Chondrocyte (in vitro differentiated cells): ENCODE results near the gene SLC5A9. TPM values are rescaled to one million over a fixed set of nuclear protein-coding genes. Genes with fewer than 3 reads are reported as not detected.
A peak's percentile ranks its signal among the peaks of the same experiment; 100 is the strongest.

ENCODE experiments used
- DNase-seq: peaks from one replicate; pipeline ENCODE4 v3.0.0; 2021; ENCODE audit warnings: mixed read lengths, low spot score
- H3K27ac Mint-ChIP-seq: one replicate; pipeline ENCODE4 v1.8.0; 2021; ENCODE audit warnings: mild to moderate bottlenecking, moderate library complexity, mixed read lengths; ENCODE audit not compliant: unreplicated experiment
- H3K27me3 Mint-ChIP-seq: 2 replicates; pipeline ENCODE4 v1.8.0; 2021; ENCODE audit warnings: low read depth, mixed read lengths
- H3K36me3 Mint-ChIP-seq: 2 replicates; pipeline ENCODE4 v1.8.0; 2021; ENCODE audit warnings: low read depth, mixed read lengths
- H3K4me1 Mint-ChIP-seq: 2 replicates; pipeline ENCODE4 v1.8.0; 2021; ENCODE audit warnings: low read depth, mild to moderate bottlenecking, mixed read lengths
- H3K4me3 Mint-ChIP-seq: one replicate; pipeline ENCODE4 v1.8.0; 2021; ENCODE audit warnings: mild to moderate bottlenecking, moderate library complexity, mixed read lengths; ENCODE audit not compliant: unreplicated experiment
- H3K9me3 Mint-ChIP-seq: 2 replicates; pipeline ENCODE4 v1.8.0; 2021; ENCODE audit warnings: low read depth, mixed read lengths
- total RNA-seq: library from RNA; stranded (reverse); gene quantifications from 3 replicates; pipeline ENCODE4 v1.2.1, GENCODE V29; 2021
- TF ChIP-seq, protein P1 (sequence below): fragments of 200-600 bp; sonication (generic); IDR thresholded peaks from 2 replicates; pipeline ENCODE4 v1.5.0; 2021; ENCODE audit warnings: antibody characterized with exemption, mild to moderate bottlenecking, moderate library complexity

Gene SLC5A9
- total RNA-seq, 1 donor from 2014 or later: not detected

DNA sequence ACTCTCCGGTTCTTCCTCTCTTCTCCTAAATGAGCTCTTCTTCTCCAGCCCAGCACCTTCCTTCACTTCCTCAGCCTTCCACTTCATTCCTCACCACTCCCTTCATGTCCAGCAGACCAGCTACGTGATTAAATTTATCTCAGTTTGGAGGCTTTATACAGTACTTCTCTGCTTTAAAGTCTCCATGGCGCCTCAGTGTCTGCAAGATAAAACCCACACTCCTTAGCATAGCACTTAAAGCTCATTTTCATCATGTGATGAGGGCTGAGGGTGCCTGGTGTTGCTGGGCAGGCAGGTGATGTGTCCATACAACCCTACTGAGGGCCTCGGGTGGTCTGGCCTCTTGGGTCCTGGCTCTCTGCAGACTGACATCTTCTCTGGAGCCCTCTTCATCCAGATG lies 7.7 kb downstream of the SLC5A9 start:
- no peaks in the 10 kb centered on the region for H3K4me1 Mint-ChIP-seq
- no peak for DNase-seq
- no peaks in the 10 kb centered on the region for H3K36me3 Mint-ChIP-seq
- TF ChIP-seq, protein P1, sequence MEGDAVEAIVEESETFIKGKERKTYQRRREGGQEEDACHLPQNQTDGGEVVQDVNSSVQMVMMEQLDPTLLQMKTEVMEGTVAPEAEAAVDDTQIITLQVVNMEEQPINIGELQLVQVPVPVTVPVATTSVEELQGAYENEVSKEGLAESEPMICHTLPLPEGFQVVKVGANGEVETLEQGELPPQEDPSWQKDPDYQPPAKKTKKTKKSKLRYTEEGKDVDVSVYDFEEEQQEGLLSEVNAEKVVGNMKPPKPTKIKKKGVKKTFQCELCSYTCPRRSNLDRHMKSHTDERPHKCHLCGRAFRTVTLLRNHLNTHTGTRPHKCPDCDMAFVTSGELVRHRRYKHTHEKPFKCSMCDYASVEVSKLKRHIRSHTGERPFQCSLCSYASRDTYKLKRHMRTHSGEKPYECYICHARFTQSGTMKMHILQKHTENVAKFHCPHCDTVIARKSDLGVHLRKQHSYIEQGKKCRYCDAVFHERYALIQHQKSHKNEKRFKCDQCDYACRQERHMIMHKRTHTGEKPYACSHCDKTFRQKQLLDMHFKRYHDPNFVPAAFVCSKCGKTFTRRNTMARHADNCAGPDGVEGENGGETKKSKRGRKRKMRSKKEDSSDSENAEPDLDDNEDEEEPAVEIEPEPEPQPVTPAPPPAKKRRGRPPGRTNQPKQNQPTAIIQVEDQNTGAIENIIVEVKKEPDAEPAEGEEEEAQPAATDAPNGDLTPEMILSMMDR: no peak
- no peak overlapping the region for H3K27ac Mint-ChIP-seq
- no peak overlapping the region for H3K4me3 Mint-ChIP-seq
- H3K9me3 Mint-ChIP-seq: no peaks in the 10 kb centered on the region
- peaks cover 20% of the 10 kb centered on the region for H3K27me3 Mint-ChIP-seq

DNA sequence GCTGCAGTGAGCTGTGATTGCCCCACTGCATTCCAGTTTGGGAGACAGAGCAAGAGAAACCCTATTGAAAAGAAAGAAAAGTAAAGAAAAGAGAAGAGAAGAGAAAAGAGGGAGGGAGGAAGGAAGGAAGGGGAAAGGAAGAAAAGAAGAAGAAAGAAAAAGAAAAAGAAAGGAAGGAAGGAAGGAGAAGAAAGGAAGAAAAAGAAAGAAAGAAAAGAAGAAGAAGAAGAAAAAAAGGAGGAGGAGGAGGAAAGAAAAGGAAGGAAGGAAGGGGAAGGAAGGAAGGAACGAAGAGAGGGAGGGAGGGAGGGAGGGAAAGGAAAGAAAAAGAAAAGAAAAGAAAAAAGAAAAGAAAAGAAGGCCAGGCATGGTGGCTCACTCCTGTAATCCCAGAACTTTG lies 10.2 kb downstream of the SLC5A9 start:
- Mint-ChIP-seq H3K4me1 (no peaks in the 10 kb centered on the region), H3K4me3 (no peak overlapping the region), H3K27ac (no peak overlapping the region), H3K9me3 (no peaks in the 10 kb centered on the region), H3K27me3 (peaks cover 17% of the 10 kb centered on the region), H3K36me3 (no peaks in the 10 kb centered on the region)
- DNase-seq: no peak
- TF ChIP-seq, protein P1: no peak

- Mint-ChIP-seq H3K27me3 (peaks cover 17% of the 10 kb centered on the region), H3K4me1 (no peaks in the 10 kb centered on the region), H3K27ac (no peak overlapping the region), H3K4me3 (no peak overlapping the region), H3K36me3 (no peaks in the 10 kb centered on the region), H3K9me3 (no peaks in the 10 kb centered on the region)
- TF ChIP-seq, protein P1: no peak
- DNase-seq: no peak
Measured at GRCh38 chr1:48233666-48234485, 11.4 kb downstream of the SLC5A9 start.

GRCh38 chr1:48235652-48236051 lies 13.1 kb downstream of the SLC5A9 start:
- H3K36me3 Mint-ChIP-seq: no peaks in the 10 kb centered on the region
- H3K4me3 Mint-ChIP-seq: no peak overlapping the region
- no peaks in the 10 kb centered on the region for H3K9me3 Mint-ChIP-seq
- TF ChIP-seq, protein P1: no peak
- no peaks in the 10 kb centered on the region for H3K4me1 Mint-ChIP-seq
- H3K27me3 Mint-ChIP-seq: peaks cover 15% of the 10 kb centered on the region
- DNase-seq: no peak
- no peak overlapping the region for H3K27ac Mint-ChIP-seq

DNA sequence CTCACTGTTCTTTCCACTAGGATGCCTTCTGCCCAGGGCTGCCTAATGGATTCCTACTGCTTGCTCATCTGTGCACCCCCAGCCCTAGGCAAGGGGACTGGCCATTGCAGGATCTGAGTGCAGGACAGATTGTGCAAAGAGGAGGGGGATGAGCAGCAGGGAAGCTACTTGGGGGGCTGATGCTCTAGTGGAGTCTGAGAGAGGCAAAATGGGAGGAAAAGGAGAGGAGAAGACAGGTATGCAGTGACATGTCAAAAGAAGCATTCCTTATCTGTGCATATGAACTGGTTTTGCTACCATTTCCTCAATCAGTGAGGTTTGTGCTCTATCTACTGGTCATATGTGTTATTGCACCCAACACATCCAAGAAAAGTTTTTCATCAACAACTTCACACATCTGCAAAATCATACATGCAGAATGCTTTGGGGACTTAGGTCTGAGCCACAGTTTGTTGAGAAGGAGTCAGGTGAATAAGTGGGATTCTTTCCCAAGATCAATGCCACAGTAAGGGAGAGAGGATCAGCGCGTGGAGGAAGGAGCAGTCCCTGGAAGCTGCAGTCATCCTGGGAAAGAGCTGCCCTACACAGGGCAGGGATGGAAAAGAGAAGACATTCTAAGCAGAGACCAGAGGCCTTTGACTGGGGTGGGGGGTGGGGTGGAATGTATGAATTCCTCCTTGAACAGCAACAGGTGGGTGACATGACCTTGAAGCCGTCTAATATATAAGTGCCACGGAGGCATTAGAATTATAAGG lies 14.4 kb downstream of the SLC5A9 start:
- Mint-ChIP-seq H3K9me3 (no peaks in the 10 kb centered on the region), H3K27me3 (peaks cover 19% of the 10 kb centered on the region), H3K4me3 (no peak overlapping the region), H3K4me1 (no peaks in the 10 kb centered on the region), H3K36me3 (no peaks in the 10 kb centered on the region), H3K27ac (no peak overlapping the region)
- TF ChIP-seq, protein P1: peak; percentile 79
- no peak for DNase-seq
